HepG2 (cell line): Measurements from ENCODE around the gene URM1. TPM values are rescaled to one million over a fixed set of nuclear protein-coding genes. Genes with fewer than 3 reads are reported as not detected.

Experiments
- ARID2 ChIP-seq: sonication (generic); formaldehyde crosslinking; IDR thresholded peaks from 2 replicates; pipeline ENCODE4 v1.8.1; 2022; ENCODE audit warnings: mild to moderate bottlenecking, missing genetic modification reagents, borderline replicate concordance
- E2F1 ChIP-seq: sonication (generic); formaldehyde crosslinking; IDR thresholded peaks from 2 replicates; pipeline ENCODE4 v1.5.0; 2020; ENCODE audit warnings: missing genetic modification reagents
- ELF1 ChIP-seq: sonication (generic); formaldehyde crosslinking; IDR thresholded peaks from 2 replicates; pipeline ENCODE4 v1.4.0; 2020; ENCODE audit warnings: missing genetic modification reagents
- KDM3A ChIP-seq: IDR thresholded peaks from 2 replicates; pipeline ENCODE4 v1.6.1; 2018; ENCODE audit warnings: low read depth, missing compliant biosample characterization
- POGK ChIP-seq: sonication (generic); formaldehyde crosslinking; conservative IDR thresholded peaks from 2 replicates; pipeline ENCODE4 v1.8.0; 2022; ENCODE audit warnings: mild to moderate bottlenecking, moderate library complexity, missing genetic modification reagents
- RCOR2 ChIP-seq: IDR thresholded peaks from 2 replicates; pipeline ENCODE4 v1.6.1; 2016; ENCODE audit warnings: missing biosample characterization, missing genetic modification reagents
- ZBTB7B ChIP-seq: sonication (generic); formaldehyde crosslinking; IDR thresholded peaks from 2 replicates; pipeline ENCODE4 v1.4.0; 2020; ENCODE audit warnings: missing genetic modification reagents
- ZMYM3 ChIP-seq: sonication (generic); formaldehyde crosslinking; IDR thresholded peaks from 2 replicates; pipeline ENCODE4 v1.5.1; 2020; ENCODE audit warnings: mild to moderate bottlenecking, missing genetic modification reagents
- ZNF143 ChIP-seq: sonication (generic); formaldehyde crosslinking; IDR thresholded peaks from 2 replicates; pipeline ENCODE4 v1.4.0; 2020; ENCODE audit warnings: missing genetic modification reagents
- ZNF24 ChIP-seq: fragments of 450-650 bp; IDR thresholded peaks from 2 replicates; pipeline ENCODE4 v1.6.1; 2017; ENCODE audit warnings: antibody characterized with exemption, mild to moderate bottlenecking
- ZNF263 ChIP-seq: sonication (generic); formaldehyde crosslinking; IDR thresholded peaks from 2 replicates; pipeline ENCODE4 v1.4.0; 2020; ENCODE audit warnings: missing genetic modification reagents
- ZNF350 ChIP-seq: sonication (generic); formaldehyde crosslinking; IDR thresholded peaks from 2 replicates; pipeline ENCODE4 v1.4.0; 2020; ENCODE audit warnings: mild to moderate bottlenecking, low read depth, missing genetic modification reagents, borderline replicate concordance
- ZNF644 ChIP-seq: IDR thresholded peaks from 2 replicates; pipeline ENCODE4 v1.6.1; 2016; ENCODE audit warnings: low read depth
- polyA plus RNA-seq, 8 experiments: library from polyadenylated mRNA; depleted of rRNA in 3 of 8; stranded (reverse) in 7 of 8; unstranded in 1 of 8; fragments of >200 nt; fragmentation: Illumina TruSeq in 4 of 8; extraction: Trizol in 4 of 8; gene quantifications; 2 replicates each; pipeline versions ENCODE4 v1.2.1 to v1.2.3, GENCODE V29; 2011 to 2016; ENCODE audit warnings: low read depth in 4 of 8, missing spikeins in 1 of 8, mixed read lengths in 1 of 8; ENCODE audit not compliant: insufficient read depth in 1 of 8
- total RNA-seq, 5 experiments: library from RNA; depleted of rRNA; stranded (reverse); fragments of >200 nt; fragmentation: Illumina TruSeq; extraction: Trizol; gene quantifications; 2 replicates each; pipeline ENCODE4 v1.2.3, GENCODE V29; 2016; ENCODE audit warnings: low read depth in 1 of 5
- TF ChIP-seq, protein P1 (sequence below): sonication (generic); formaldehyde crosslinking; IDR thresholded peaks from 2 replicates; pipeline ENCODE4 v1.4.0; 2020; ENCODE audit warnings: missing genetic modification reagents
- TF ChIP-seq, protein P2 (sequence below): IDR thresholded peaks from 2 replicates; pipeline ENCODE4 v1.6.1; 2012; ENCODE audit warnings: low read length, improper control_type of control experiment
- TF ChIP-seq, protein P3 (sequence below): IDR thresholded peaks from 2 replicates; pipeline ENCODE4 v1.6.1; 2016; ENCODE audit warnings: missing compliant biosample characterization, missing genetic modification reagents, borderline replicate concordance

URM1 gene
- total and polyA plus RNA-seq, 2 of the 13 experiments (the other 11 are each of a cell fraction or from before 2014, with no cell fraction given), result 37.1 to 41.3 TPM

DNA sequence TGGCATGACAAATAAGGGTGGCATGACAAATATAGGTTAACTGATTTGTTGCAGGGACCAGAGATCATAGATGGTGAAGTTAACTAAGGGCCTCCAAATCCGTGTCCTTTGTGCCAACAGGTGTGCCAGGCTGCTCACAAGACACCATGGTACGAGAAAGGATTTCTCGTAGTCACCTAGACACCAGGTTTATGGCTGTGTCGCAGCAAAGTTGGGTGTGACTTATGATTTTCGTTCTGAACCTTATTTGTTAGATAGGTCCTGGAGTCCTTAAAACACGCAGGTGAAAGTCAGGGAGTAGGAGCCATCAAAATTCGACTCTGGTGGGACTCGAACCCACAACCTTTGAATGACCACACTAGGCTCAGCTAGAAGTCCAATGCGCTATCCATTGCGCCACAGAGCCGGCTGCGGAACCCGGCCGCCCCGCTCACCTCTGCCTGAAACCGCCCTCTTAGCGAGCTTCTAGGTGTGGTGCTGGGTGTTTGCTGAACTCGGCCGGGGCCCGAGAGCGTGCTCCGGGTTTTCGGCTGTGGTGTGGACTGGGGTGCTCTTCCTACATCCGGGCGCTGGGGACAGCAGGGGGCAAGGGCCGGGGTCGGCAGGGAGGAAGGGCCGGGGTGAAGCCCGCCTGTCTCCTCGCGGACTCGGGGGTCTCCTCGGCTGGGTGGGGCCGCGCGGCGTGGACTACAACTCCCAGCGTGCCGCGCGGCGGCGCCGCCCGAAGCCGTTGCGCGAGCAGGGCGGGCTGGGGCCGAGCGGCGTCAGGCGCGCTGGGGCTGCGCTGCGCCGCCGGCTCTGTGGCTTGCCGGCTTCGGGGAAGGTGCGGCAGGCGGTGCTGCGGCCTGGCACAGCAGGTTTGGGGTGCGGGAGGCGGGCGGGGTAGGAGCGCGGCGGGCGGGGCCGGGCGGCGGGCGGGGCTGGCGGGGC is 31.1 kb upstream of the URM1 start, which contains the start of gene SLC27A4 (continued):
- no peak for TF ChIP-seq POGK (CRISPR knock-in tag)
- peak; percentile 86 for TF ChIP-seq ZNF350 (CRISPR knock-in tag)
- TF ChIP-seq ELF1 (CRISPR knock-in tag), result peak; percentile 48
- TF ChIP-seq KDM3A, result 0 out of 2 replicates have a peak, but pooled peaks have one; percentile 36
- TF ChIP-seq, protein P1, sequence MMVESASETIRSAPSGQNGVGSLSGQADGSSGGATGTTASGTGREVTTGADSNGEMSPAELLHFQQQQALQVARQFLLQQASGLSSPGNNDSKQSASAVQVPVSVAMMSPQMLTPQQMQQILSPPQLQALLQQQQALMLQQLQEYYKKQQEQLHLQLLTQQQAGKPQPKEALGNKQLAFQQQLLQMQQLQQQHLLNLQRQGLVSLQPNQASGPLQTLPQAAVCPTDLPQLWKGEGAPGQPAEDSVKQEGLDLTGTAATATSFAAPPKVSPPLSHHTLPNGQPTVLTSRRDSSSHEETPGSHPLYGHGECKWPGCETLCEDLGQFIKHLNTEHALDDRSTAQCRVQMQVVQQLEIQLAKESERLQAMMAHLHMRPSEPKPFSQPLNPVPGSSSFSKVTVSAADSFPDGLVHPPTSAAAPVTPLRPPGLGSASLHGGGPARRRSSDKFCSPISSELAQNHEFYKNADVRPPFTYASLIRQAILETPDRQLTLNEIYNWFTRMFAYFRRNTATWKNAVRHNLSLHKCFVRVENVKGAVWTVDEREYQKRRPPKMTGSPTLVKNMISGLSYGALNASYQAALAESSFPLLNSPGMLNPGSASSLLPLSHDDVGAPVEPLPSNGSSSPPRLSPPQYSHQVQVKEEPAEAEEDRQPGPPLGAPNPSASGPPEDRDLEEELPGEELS (CRISPR knock-in tag), result peak; percentile 33; the same call in 1 of the 2 replicates
- TF ChIP-seq ZMYM3, result peak; percentile 94
- TF ChIP-seq ZNF24, result peak; percentile 83
- no peak for TF ChIP-seq ARID2
- TF ChIP-seq RCOR2 (CRISPR knock-in tag), result peak; percentile 70; the same call in 1 of the 2 replicates
- TF ChIP-seq ZNF644 (CRISPR knock-in tag), result no peak
- TF ChIP-seq E2F1 (CRISPR knock-in tag), result no peak
- TF ChIP-seq ZNF263 (CRISPR knock-in tag), result no peak
- TF ChIP-seq ZBTB7B, result peak; percentile 88
- peak; percentile 88 for TF ChIP-seq ZNF143 (CRISPR knock-in tag)
- TF ChIP-seq, protein P2, sequence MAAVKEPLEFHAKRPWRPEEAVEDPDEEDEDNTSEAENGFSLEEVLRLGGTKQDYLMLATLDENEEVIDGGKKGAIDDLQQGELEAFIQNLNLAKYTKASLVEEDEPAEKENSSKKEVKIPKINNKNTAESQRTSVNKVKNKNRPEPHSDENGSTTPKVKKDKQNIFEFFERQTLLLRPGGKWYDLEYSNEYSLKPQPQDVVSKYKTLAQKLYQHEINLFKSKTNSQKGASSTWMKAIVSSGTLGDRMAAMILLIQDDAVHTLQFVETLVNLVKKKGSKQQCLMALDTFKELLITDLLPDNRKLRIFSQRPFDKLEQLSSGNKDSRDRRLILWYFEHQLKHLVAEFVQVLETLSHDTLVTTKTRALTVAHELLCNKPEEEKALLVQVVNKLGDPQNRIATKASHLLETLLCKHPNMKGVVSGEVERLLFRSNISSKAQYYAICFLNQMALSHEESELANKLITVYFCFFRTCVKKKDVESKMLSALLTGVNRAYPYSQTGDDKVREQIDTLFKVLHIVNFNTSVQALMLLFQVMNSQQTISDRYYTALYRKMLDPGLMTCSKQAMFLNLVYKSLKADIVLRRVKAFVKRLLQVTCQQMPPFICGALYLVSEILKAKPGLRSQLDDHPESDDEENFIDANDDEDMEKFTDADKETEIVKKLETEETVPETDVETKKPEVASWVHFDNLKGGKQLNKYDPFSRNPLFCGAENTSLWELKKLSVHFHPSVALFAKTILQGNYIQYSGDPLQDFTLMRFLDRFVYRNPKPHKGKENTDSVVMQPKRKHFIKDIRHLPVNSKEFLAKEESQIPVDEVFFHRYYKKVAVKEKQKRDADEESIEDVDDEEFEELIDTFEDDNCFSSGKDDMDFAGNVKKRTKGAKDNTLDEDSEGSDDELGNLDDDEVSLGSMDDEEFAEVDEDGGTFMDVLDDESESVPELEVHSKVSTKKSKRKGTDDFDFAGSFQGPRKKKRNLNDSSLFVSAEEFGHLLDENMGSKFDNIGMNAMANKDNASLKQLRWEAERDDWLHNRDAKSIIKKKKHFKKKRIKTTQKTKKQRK, result no peak
- TF ChIP-seq, protein P3, sequence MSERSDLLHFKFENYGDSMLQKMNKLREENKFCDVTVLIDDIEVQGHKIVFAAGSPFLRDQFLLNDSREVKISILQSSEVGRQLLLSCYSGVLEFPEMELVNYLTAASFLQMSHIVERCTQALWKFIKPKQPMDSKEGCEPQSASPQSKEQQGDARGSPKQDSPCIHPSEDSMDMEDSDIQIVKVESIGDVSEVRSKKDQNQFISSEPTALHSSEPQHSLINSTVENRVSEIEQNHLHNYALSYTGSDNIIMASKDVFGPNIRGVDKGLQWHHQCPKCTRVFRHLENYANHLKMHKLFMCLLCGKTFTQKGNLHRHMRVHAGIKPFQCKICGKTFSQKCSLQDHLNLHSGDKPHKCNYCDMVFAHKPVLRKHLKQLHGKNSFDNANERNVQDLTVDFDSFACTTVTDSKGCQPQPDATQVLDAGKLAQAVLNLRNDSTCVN (CRISPR knock-in tag), result 0 out of 2 replicates have a peak, but pooled peaks have one; percentile 60
